Gastroesophageal sphincter (tissue), 3 donors: ENCODE results near the gene MCTP1.

Experiments
- CTCF ChIP-seq, 4 experiments: fragments of 200-600 bp in 2 of 4; fragments of 450-650 bp in 2 of 4; sonication (generic) in 1 of 4; IDR thresholded peaks; one replicate each; pipeline ENCODE4 v1.5.1; 2017 to 2019; ENCODE audit warnings: antibody characterized with exemption in 4 of 4, mild to moderate bottlenecking in 2 of 4, moderate library complexity in 2 of 4
- EP300 ChIP-seq: sonication (generic); formaldehyde crosslinking; IDR thresholded peaks from one replicate; pipeline ENCODE4 v1.6.1; 2017; ENCODE audit warnings: antibody characterized with exemption, mild to moderate bottlenecking
- POLR2AphosphoS5 ChIP-seq: sonication (generic); formaldehyde crosslinking; IDR thresholded peaks from one replicate; pipeline ENCODE4 v1.6.1; 2017; ENCODE audit warnings: antibody characterized with exemption

GRCh38 chr5:95175106-95175505 is 109.8 kb downstream of the MCTP1 start:
- TF ChIP-seq CTCF (IDR thresholded peaks at IDR 0.05) (no peak), POLR2AphosphoS5 (no peak), EP300 (no peak)
